ENCODE measurements around the gene ATP10D. TPM values are rescaled to one million over a fixed set of nuclear protein-coding genes. Genes with fewer than 3 reads are reported as not detected.
"Not testable (repeated sequence)": the region's sequence is repeated elsewhere in the genome, so short reads cannot be mapped to it uniquely, and the experiment has no call there.

The ATP10D gene
- total and polyA plus RNA-seq, 12 donors: 3.8 to 70.0 (median 22.6) TPM

DNA sequence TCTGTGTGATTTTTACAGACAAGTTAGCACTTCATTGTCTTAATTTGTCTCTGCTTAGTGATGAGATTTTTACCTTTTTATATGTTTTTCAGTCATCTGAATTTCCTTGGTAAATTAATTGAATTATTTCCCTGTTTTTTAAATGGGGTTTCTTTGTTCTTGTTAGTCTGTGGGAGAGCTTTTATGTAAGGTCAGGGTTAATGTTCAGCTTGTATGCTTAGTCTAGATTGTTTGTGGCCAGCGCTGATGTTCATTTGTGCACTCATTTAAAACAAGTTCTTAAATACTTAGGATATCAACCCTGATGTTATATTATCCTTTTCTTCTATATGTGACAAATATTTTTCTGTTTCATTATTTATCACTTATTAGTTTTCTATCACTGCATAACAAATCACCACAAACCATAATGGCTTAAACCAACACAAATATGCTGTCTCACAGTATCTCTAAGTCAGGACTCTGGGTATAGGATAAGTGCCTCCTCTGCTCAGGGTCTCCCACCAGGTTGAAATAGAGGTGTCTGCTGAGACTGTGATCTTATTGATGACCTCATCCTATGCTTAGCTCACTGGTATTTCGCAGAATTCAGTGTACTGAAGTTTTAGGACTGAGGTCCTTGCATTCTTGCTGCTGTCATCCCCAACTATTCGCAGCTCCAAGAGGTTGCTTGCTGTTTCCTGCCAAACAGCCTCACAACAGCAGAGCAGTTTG, 53.2 kb downstream of the ATP10D start:
- intact Hi-C loops (cut with DNase I): no loop called here
- peak in 5 of 7 donors; percentile 19 to 43 (median 41) for DNase-seq
- Histone ChIP-seq H3K4me1 (replicated peaks in 1 of 2) (no peaks in the 10 kb centered on the region), H3K36me3 (replicated peaks in 1 of 2) (peaks cover 0 to 6% of the 10 kb centered on the region in 2 donors), H3K27me3 (no peaks in the 10 kb centered on the region), H3K27ac (peak overlapping the region in 1 of 5 donors; percentile 8), H3K4me3 (no peak overlapping the region), H3K9me3 (replicated peaks in 1 of 3) (no peaks in the 10 kb centered on the region)
- 59 to 66% (median 63%) methylated on average over 3 of the region's 3 CpGs for WGBS, 4 donors
- TF ChIP-seq, protein P1, sequence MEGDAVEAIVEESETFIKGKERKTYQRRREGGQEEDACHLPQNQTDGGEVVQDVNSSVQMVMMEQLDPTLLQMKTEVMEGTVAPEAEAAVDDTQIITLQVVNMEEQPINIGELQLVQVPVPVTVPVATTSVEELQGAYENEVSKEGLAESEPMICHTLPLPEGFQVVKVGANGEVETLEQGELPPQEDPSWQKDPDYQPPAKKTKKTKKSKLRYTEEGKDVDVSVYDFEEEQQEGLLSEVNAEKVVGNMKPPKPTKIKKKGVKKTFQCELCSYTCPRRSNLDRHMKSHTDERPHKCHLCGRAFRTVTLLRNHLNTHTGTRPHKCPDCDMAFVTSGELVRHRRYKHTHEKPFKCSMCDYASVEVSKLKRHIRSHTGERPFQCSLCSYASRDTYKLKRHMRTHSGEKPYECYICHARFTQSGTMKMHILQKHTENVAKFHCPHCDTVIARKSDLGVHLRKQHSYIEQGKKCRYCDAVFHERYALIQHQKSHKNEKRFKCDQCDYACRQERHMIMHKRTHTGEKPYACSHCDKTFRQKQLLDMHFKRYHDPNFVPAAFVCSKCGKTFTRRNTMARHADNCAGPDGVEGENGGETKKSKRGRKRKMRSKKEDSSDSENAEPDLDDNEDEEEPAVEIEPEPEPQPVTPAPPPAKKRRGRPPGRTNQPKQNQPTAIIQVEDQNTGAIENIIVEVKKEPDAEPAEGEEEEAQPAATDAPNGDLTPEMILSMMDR (IDR thresholded peaks at IDR 0.05): no peak
- TF ChIP-seq POLR2A (IDR thresholded peaks at IDR 0.05): no peak

DNA sequence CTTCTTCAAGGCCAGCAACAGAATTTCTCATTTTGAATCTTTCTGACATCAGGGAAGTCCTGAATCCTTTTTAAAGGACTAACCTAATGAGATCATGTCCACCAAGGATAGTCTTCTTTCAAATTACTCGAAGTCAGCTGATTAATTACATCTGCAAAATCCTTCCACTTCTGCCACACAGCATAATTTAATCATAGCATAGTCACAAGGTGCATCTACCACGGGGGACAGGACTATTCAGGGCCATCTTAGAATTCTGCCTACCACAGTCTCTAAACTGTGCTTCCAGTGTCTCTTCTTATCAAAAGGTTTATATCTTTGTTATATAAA, 53.7 kb downstream of the ATP10D start:
- H3K9me3 ChIP-seq (replicated peaks in 1 of 3): no peaks in the 10 kb centered on the region
- H3K27me3 ChIP-seq: no peaks in the 10 kb centered on the region
- H3K27ac ChIP-seq: peak overlapping the region in 1 of 5 donors; percentile 8
- H3K4me3 ChIP-seq: no peak overlapping the region
- intact Hi-C loops (cut with DNase I): no loop called here
- no peaks in the 10 kb centered on the region for H3K4me1 ChIP-seq (replicated peaks in 1 of 2)
- 32 to 41% (median 40%) methylated on average over 2 of the region's 2 CpGs for WGBS, 4 donors
- peaks cover 0 to 6% of the 10 kb centered on the region in 2 donors for H3K36me3 ChIP-seq (replicated peaks in 1 of 2)
- TF ChIP-seq POLR2A (IDR thresholded peaks at IDR 0.05): no peak
- TF ChIP-seq, protein P1 (IDR thresholded peaks at IDR 0.05): no peak
- no peak for DNase-seq

DNA sequence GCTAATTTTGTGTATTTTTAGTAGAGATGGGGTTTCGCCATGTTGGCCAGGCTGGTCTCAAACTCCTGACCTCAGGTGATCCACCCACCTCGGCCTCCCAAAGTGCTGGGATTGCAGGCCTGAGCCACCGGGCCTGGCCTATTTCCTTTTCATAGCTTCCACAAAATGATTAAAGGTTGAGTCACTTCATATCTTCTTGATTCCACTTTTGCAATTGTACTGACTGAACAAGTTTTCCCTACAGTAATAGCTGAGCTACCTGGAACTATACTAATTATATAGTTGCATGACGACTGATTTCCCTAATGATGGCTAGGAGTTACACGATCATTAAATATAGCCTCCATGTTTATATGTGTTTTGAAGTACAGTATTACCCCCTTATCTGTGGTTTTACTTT, 57.6 kb downstream of the ATP10D start:
- DNase-seq; H3K4me1 ChIP-seq (replicated peaks in 1 of 2); H3K9me3 ChIP-seq (replicated peaks in 1 of 3); intact Hi-C loops (cut with DNase I); H3K4me3 ChIP-seq; H3K27ac ChIP-seq; H3K27me3 ChIP-seq: not testable (repeated sequence)
- WGBS, 4 donors: 76 to 84% (median 83%) methylated on average over 4 to 5 of the region's 5 CpGs
- H3K36me3 ChIP-seq (replicated peaks in 1 of 2): peaks cover 0 to 14% of the 10 kb centered on the region in 2 donors

DNA sequence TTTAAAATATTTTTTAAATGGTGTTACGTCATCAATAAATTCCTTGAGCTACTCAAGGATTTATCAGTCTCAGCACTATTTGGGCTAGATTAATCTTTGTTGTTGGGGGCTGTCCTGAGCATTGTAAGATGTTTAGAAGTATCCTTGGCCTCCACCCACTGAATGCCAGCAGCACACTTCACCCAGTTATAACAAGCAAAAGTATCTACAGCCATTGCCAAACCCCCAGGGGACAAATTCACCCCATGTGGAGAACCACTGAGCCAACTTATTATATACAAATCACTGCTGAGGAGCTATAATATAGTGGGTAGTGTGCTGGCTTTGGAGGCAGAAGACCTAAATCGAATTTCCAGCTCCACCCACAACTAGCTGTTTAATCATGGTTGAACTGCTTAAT, 58.3 kb downstream of the ATP10D start:
- peaks cover 0 to 14% of the 10 kb centered on the region in 2 donors for H3K36me3 ChIP-seq (replicated peaks in 1 of 2)
- 50 to 73% (median 67%) methylated on average over 2 of the region's 2 CpGs for WGBS, 4 donors
- no peak overlapping the region for H3K4me3 ChIP-seq
- no peak overlapping the region for H3K27ac ChIP-seq
- no peaks in the 10 kb centered on the region for H3K4me1 ChIP-seq (replicated peaks in 1 of 2)
- intact Hi-C loops (cut with DNase I): no loop called here
- TF ChIP-seq, protein P1 (IDR thresholded peaks at IDR 0.05): no peak
- TF ChIP-seq POLR2A (IDR thresholded peaks at IDR 0.05): no peak
- no peaks in the 10 kb centered on the region for H3K9me3 ChIP-seq (replicated peaks in 1 of 3)
- no peaks in the 10 kb centered on the region for H3K27me3 ChIP-seq
- no peak for DNase-seq

DNA sequence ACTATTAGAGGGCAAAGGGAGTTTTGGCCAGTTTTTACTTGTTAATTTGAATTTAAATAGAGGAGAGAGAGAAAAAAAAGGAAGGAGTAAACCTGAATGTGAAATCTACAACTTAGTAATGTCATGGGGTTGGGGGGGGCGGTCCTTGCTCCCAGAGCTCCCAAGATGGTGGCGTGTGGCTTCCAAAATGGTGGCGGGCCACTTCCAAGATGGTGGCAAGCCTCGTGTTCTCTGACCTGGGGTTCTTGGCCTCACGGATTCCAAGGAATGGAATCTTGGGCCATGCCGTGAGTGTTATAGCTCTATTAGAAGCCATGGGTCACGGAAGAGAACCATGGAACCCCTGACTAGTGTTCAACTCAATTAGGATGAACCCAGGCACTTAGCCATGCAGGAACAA, 65.3 kb downstream of the ATP10D start:
- H3K4me3 ChIP-seq; DNase-seq; H3K4me1 ChIP-seq (replicated peaks in 1 of 2); intact Hi-C loops (cut with DNase I); H3K9me3 ChIP-seq (replicated peaks in 1 of 3); H3K27ac ChIP-seq; H3K27me3 ChIP-seq: not testable (repeated sequence)
- WGBS, 4 donors: 87 to 98% (median 92%) methylated on average over 7 of the region's 7 CpGs
- H3K36me3 ChIP-seq (replicated peaks in 1 of 2): peaks cover 0 to 14% of the 10 kb centered on the region in 2 donors
